Ectodermal cell (in vitro differentiated cells): ENCODE measurements around the gene TLE3.

Source experiments
- H3K27ac ChIP-seq: 2 replicates; pipeline ENCODE4 v1.7.0; 2013; ENCODE audit warnings: mild to moderate bottlenecking, low read depth, low read length; ENCODE audit not compliant: insufficient read depth, poor library complexity, severe bottlenecking
- H3K27me3 ChIP-seq: 2 replicates; pipeline ENCODE4 v1.7.0; 2013; ENCODE audit warnings: mild to moderate bottlenecking, low read length; ENCODE audit not compliant: insufficient read depth, control insufficient read depth, poor library complexity, severe bottlenecking
- H3K36me3 ChIP-seq: one replicate; pipeline ENCODE4 v1.7.0; 2013; ENCODE audit warnings: low read length; ENCODE audit not compliant: control insufficient read depth, insufficient read depth
- H3K4me1 ChIP-seq: one replicate; pipeline ENCODE4 v1.7.0; 2013; ENCODE audit warnings: low read length; ENCODE audit not compliant: control insufficient read depth, insufficient read depth
- H3K4me3 ChIP-seq: 2 replicates; pipeline ENCODE4 v1.7.0; 2013; ENCODE audit warnings: low read depth, low read length, control low read depth; ENCODE audit not compliant: insufficient read depth
- H3K9me3 ChIP-seq: 2 replicates; pipeline ENCODE4 v1.7.0; 2013; ENCODE audit warnings: mild to moderate bottlenecking, low read length, moderate library complexity; ENCODE audit not compliant: control insufficient read depth
- WGBS, 2 experiments: methylation state at CpG; one replicate each; pipeline ENCODE4 v1.1.7; 2013; ENCODE audit warnings: missing lambda C conversion rate in 2 of 2; 5-methylcytosine and 5-hydroxymethylcytosine counted together

The TLE3 gene

GRCh38 chr15:70048578-70049514, 48.9 kb downstream of the TLE3 start:
- Histone ChIP-seq H3K27me3 (no peaks in the 10 kb centered on the region), H3K36me3 (peaks cover 17% of the 10 kb centered on the region), H3K9me3 (no peaks in the 10 kb centered on the region), H3K27ac (no peak overlapping the region), H3K4me3 (no peak overlapping the region), H3K4me1 (peaks cover 20% of the 10 kb centered on the region)
- WGBS, 2 experiments = 94 to 96% methylated on average over 10 of the region's 11 CpGs

DNA sequence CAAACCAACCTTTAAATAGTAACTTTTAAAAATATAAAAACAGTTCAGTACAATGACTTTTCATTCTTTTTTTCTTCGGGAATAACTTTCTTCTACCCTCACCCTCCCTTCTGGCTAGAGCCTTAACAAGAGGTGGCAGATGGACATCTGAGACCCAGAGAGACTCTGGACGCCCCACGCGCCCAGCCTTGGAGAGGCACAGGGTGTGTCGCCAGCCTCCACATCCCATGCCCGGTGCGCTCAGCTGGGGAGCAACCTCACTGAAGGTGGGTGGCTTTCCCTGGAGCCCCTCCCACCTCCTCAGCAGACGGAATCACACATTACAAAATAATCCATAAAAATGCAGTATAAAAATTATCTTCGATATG, 49.5 kb downstream of the TLE3 start:
- Histone ChIP-seq H3K4me3 (no peak overlapping the region), H3K9me3 (no peaks in the 10 kb centered on the region), H3K4me1 (peaks cover 20% of the 10 kb centered on the region), H3K27ac (no peak overlapping the region), H3K36me3 (peaks cover 10% of the 10 kb centered on the region), H3K27me3 (no peaks in the 10 kb centered on the region)
- WGBS, 2 experiments = 92% methylated on average over 9 of the region's 9 CpGs

DNA sequence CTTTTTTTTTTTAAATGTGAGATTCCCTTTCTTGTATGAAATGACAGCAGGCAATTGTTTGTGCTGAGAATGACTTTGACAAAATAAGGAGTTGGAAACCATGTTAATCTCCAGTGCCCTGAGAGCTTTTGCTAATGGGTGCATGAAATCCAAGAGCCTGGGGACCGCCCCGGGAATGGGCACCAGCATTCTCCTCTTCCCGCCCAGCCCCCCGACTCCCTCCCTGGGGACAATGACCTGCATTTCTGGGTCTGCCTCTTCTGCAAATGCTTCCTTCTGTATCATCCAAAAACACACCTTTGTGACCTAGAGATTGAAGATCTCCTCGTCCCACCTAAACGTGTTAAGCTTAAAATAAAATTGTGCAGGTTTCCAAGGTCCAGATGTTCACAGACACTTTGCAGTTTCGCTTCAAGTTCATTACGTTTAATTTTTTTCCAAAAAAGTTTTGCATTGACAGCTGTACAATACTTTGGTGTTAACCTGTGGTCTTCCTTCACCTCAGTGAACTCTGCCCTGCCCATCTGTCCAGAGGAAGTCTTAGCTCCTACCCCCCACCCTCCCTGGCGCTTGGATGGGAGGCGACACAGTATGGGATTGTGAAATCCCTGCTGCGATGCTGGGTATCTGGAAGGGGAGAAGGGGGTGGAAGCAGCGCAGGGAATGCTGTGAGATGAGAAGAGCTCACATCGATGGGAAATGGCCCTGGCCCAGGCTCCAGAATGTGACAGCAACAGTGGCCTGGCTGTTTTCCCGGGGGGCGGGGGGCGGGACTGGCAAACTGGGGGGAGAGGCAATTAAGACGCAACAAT, 50.1 kb downstream of the TLE3 start:
- no peaks in the 10 kb centered on the region for H3K9me3 ChIP-seq
- no peak overlapping the region for H3K4me3 ChIP-seq
- H3K27ac ChIP-seq = no peak overlapping the region
- H3K36me3 ChIP-seq = peaks cover 8% of the 10 kb centered on the region
- peaks cover 20% of the 10 kb centered on the region for H3K4me1 ChIP-seq
- no peaks in the 10 kb centered on the region for H3K27me3 ChIP-seq
- WGBS, 2 experiments = 79 to 86% methylated on average over 16 to 17 of the region's 17 CpGs

- Histone ChIP-seq H3K27me3 (no peaks in the 10 kb centered on the region), H3K4me1 (peaks cover 20% of the 10 kb centered on the region), H3K27ac (no peak overlapping the region), H3K36me3 (peaks cover 7% of the 10 kb centered on the region), H3K4me3 (no peak overlapping the region), H3K9me3 (no peaks in the 10 kb centered on the region)
- WGBS, 2 experiments = 84 to 89% methylated on average over 5 of the region's 5 CpGs
These were observed 50.9 kb downstream of the TLE3 start for GRCh38 chr15:70046679-70047369.

GRCh38 chr15:70045045-70045444, 52.7 kb downstream of the TLE3 start:
- Histone ChIP-seq H3K36me3 (no peaks in the 10 kb centered on the region), H3K4me1 (peaks cover 13% of the 10 kb centered on the region), H3K9me3 (no peaks in the 10 kb centered on the region), H3K27me3 (no peaks in the 10 kb centered on the region), H3K27ac (no peak overlapping the region), H3K4me3 (no peak overlapping the region)

GRCh38 chr15:70044168-70044567, 53.5 kb downstream of the TLE3 start:
- no peaks in the 10 kb centered on the region for H3K27me3 ChIP-seq
- 86 to 89% methylated on average over 3 of the region's 3 CpGs for WGBS, 2 experiments
- H3K4me3 ChIP-seq = no peak overlapping the region

DNA sequence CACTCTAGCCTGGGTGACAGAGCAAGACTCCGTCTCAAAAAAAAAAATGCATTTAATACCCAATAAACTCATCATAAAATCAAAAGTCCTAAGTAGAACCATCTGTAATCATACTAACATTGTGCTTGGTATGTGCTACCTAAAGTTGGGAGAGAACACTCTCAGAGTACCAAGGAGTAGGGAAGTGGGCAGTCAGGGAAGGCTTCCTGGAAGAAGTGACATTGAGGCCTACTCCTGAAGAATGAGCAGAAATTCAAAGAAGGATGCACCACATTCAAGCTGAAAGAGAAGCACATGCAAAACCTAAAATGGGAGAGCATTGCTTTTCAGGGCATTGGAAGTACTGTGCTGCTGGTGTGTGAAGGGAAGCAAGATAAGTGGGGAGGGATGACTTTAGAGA, 54.1 kb downstream of the TLE3 start:
- Histone ChIP-seq H3K9me3 (no peaks in the 10 kb centered on the region), H3K27ac (no peak overlapping the region), H3K4me1 (peaks cover 10% of the 10 kb centered on the region), H3K4me3 (no peak overlapping the region), H3K27me3 (no peaks in the 10 kb centered on the region), H3K36me3 (no peaks in the 10 kb centered on the region)
- 87 to 91% methylated on average over 1 of the region's 1 CpG for WGBS, 2 experiments

More at GRCh38 chr15:70044168-70044567, 53.5 kb downstream of the TLE3 start:
- Histone ChIP-seq H3K9me3 (no peaks in the 10 kb centered on the region), H3K27ac (no peak overlapping the region), H3K36me3 (no peaks in the 10 kb centered on the region), H3K4me1 (peaks cover 10% of the 10 kb centered on the region)

DNA sequence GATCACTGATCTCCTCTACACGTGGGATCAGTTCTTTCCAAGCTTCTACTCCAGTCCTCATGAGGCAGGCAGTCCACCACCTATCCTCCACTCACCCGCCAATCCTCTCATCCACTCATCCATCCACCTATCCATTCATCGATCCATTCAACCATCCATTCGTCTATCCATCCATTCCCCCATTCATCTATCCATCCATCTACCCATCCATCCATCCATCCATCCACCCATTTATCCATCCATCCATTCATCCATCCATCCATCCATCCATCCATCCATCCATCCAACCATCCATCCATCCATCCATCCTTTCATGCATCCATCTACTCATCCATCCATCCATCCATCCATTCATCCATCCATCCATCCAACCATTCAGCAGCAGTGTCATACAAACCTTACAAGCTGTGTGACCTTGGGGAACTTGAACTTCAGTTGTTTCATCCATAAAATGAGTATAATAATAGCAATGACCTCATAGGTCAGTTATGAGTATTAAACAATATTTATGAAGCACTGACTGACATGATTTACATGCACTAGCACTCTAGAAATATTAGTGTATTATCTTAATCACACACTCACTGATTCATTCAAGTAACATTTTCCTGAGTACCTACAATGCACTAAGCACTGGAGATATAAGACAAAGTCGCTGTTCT, 55.0 kb downstream of the TLE3 start:
- no peaks in the 10 kb centered on the region for H3K9me3 ChIP-seq
- H3K27me3 ChIP-seq = no peaks in the 10 kb centered on the region
- no peak overlapping the region for H3K4me3 ChIP-seq
- H3K27ac ChIP-seq = no peak overlapping the region
- no peaks in the 10 kb centered on the region for H3K36me3 ChIP-seq
- 88 to 91% methylated on average over 5 of the region's 5 CpGs for WGBS, 2 experiments
- H3K4me1 ChIP-seq = peaks cover 2% of the 10 kb centered on the region

GRCh38 chr15:70039917-70040316, 57.8 kb downstream of the TLE3 start:
- H3K36me3 ChIP-seq = no peaks in the 10 kb centered on the region
- no peaks in the 10 kb centered on the region for H3K27me3 ChIP-seq
- H3K4me3 ChIP-seq = no peak overlapping the region
- 86 to 92% methylated on average over 3 of the region's 3 CpGs for WGBS, 2 experiments
- H3K27ac ChIP-seq = no peak overlapping the region
- H3K9me3 ChIP-seq = no peaks in the 10 kb centered on the region
- H3K4me1 ChIP-seq = no peaks in the 10 kb centered on the region
